ENCODE data around the gene CCDC107. TPM values are rescaled to one million over a fixed set of nuclear protein-coding genes. Genes with fewer than 3 reads are reported as not detected.

The CCDC107 gene
- total and polyA plus RNA-seq, 9 of the 15 experiments (the other 6 are each of a cell fraction or from before 2014, with no cell fraction given): 0.35 to 11.3 (median 6.9) TPM; not detected in 1

GRCh38 chr9:35682520-35683315 lies 24.6 kb downstream of the CCDC107 start (continued):
- TF ChIP-seq VEZF1 (CRISPR knock-in tag; IDR thresholded peaks at IDR 0.05): no peak
- no peak for TF ChIP-seq ZNF175 (CRISPR knock-in tag; IDR thresholded peaks at IDR 0.05; ENCODE audit: low read depth)
- TF ChIP-seq ATF7 (IDR thresholded peaks at IDR 0.05): no peak
- TF ChIP-seq TFAP4 (CRISPR knock-in tag; IDR thresholded peaks at IDR 0.05; ENCODE audit: borderline replicate concordance): no peak
- no peak for TF ChIP-seq BCLAF1 (IDR thresholded peaks at IDR 0.05; ENCODE audit: borderline replicate concordance in 1 of 2, control insufficient read depth in 1 of 2, low read depth in 2 of 2, low read length in 1 of 2)
- no peak for TF ChIP-seq TAF9B (IDR thresholded peaks at IDR 0.05; ENCODE audit: partially characterized antibody)

All from K562 (cell line).